ENCODE measurements around the gene MAGEH1. TPM values are rescaled to one million over a fixed set of nuclear protein-coding genes. Genes with fewer than 3 reads are reported as not detected.

The MAGEH1 gene
- total and polyA plus RNA-seq, 2 of the 4 experiments (the other 2 are of a cell fraction) = 22.4 to 29.2 TPM

GRCh38 chrX:55490121-55490520 is 38.2 kb downstream of the MAGEH1 start:
- WGBS, 2 experiments (ENCODE audit: extremely low coverage in 2 of 2, insufficient read length in 1 of 2) = no CpG with 5 or more reads among the region's 4 CpGs
- POLR2A ChIA-PET (ENCODE audit: unreplicated experiment) = no interaction called here

More at GRCh38 chrX:55490121-55490520, 38.2 kb downstream of the MAGEH1 start:
- H2AK9ac ChIP-seq (replicated peaks; ENCODE audit: low read depth, low read length, poor library complexity) = peak overlapping the region; percentile 66
- peak overlapping the region; percentile 13; the same call in 1 of the 2 replicates for H3K9ac ChIP-seq (ENCODE audit: low read depth, low read length)
- intact Hi-C loops (cut with micrococcal nuclease) (no loop called here), dilution Hi-C loops (cut with HindIII; ENCODE audit: low sequenced_read_pairs, unreplicated experiment) (no loop called here), in situ Hi-C loops (cut with MboI; ENCODE audit: low sequenced_read_pairs) (loop anchor here (25.0 kb wide), 1 partner anchor 222 kb away; the partner anchor contains the start of gene RRAGB)
- no peak overlapping the region for H2BK15ac ChIP-seq (ENCODE audit: low read depth, low read length)
- peak overlapping the region; percentile 86 for H3K4me3 ChIP-seq (ENCODE audit: insufficient read depth, low read depth, low read length)
- DNase-seq (no peak), ATAC-seq (ENCODE audit: low read depth) (no peak)
- no peaks in the 10 kb centered on the region for H3K36me3 ChIP-seq (ENCODE audit: control insufficient read depth, insufficient read depth, low read length)
- H3K4me2 ChIP-seq (ENCODE audit: low read depth, low read length) = peak overlapping the region; percentile 77; the same call in 1 of the 2 replicates
- H2AK5ac ChIP-seq (ENCODE audit: low read depth, low read length) = no peak overlapping the region
- peak overlapping the region; percentile 93 for H3K27ac ChIP-seq (ENCODE audit: insufficient read depth, low read length)
- no peak overlapping the region for H3K56ac ChIP-seq (ENCODE audit: extremely low read depth, insufficient read depth, low read length)
- no peak for TF ChIP-seq RCOR1 (IDR thresholded peaks at IDR 0.05; ENCODE audit: insufficient replicate concordance, low read length)
- no peak for TF ChIP-seq RFX5 (IDR thresholded peaks at IDR 0.05; ENCODE audit: low read depth, low read length)
- no peak for TF ChIP-seq RAD21 (IDR thresholded peaks at IDR 0.05; ENCODE audit: low read length)
- TF ChIP-seq CHD1 (IDR thresholded peaks at IDR 0.05; ENCODE audit: low read depth, low read length) = no peak
- TF ChIP-seq MXI1 (IDR thresholded peaks at IDR 0.05; ENCODE audit: borderline replicate concordance, low read depth, low read length) = no peak
- TF ChIP-seq NFE2L2 (IDR thresholded peaks at IDR 0.05; ENCODE audit: low read depth, low read length) = no peak
- no peak for TF ChIP-seq CTCF (conservative IDR thresholded peaks at IDR 0.05; ENCODE audit: low read depth, low read length)
- TF ChIP-seq BHLHE40 (IDR thresholded peaks at IDR 0.05; ENCODE audit: low read depth, low read length) = no peak
- no peak for TF ChIP-seq CEBPB (IDR thresholded peaks at IDR 0.05; ENCODE audit: low read depth, low read length)
- no peak for TF ChIP-seq SMC3 (IDR thresholded peaks at IDR 0.05; ENCODE audit: low read depth, low read length)
- TF ChIP-seq POLR2A (IDR thresholded peaks at IDR 0.05; ENCODE audit: low read depth, low read length) = no peak
- TF ChIP-seq USF2 (IDR thresholded peaks at IDR 0.05; ENCODE audit: low read depth, low read length) = no peak
- TF ChIP-seq FOS (IDR thresholded peaks at IDR 0.05; ENCODE audit: low read depth, low read length) = no peak
- TF ChIP-seq MAFK (IDR thresholded peaks at IDR 0.05; ENCODE audit: low read depth, low read length) = no peak
- no peak for TF ChIP-seq ELK1 (IDR thresholded peaks at IDR 0.05; ENCODE audit: borderline replicate concordance, low read depth, low read length)
- TF ChIP-seq MAZ (IDR thresholded peaks at IDR 0.05; ENCODE audit: borderline replicate concordance, low read depth, low read length) = no peak
- H2BK5ac ChIP-seq (ENCODE audit: low read depth, low read length, poor library complexity, severe bottlenecking) = no peak overlapping the region
- H2AFZ ChIP-seq (replicated peaks; ENCODE audit: low read length, poor library complexity) = peak overlapping the region; percentile 95
- H2BK120ac ChIP-seq (ENCODE audit: low read depth, low read length) = no peak overlapping the region
- CTCF ChIA-PET = no interaction called here
- H4K5ac ChIP-seq (ENCODE audit: low read depth, low read length) = peak overlapping the region; percentile 63
- no TSS peak for BruUV-seq (replicated peaks)
- H4K91ac ChIP-seq (ENCODE audit: insufficient read depth, low read depth, low read length) = no peak overlapping the region
- no peak overlapping the region for H3K14ac ChIP-seq (replicated peaks; ENCODE audit: low read depth, low read length)
- no peak overlapping the region for H3K4ac ChIP-seq (ENCODE audit: low read depth, low read length)
- no peak overlapping the region for H3K18ac ChIP-seq (ENCODE audit: low read depth, low read length)
- H3K9me1 ChIP-seq (ENCODE audit: insufficient read depth, low read length) = no peaks in the 10 kb centered on the region
- H3K27me3 ChIP-seq (ENCODE audit: control insufficient read depth, insufficient read depth, low read length) = no peaks in the 10 kb centered on the region; the same call in 1 of the 2 replicates
- H3K23ac ChIP-seq (ENCODE audit: low read depth, low read length) = no peak overlapping the region
- no peaks in the 10 kb centered on the region for H3K4me1 ChIP-seq (ENCODE audit: control insufficient read depth, insufficient read depth, low read length)
- no peaks in the 10 kb centered on the region for H4K20me1 ChIP-seq (ENCODE audit: insufficient read depth, low read length)
- peak overlapping the region in 1 of 2 experiments; percentile 87; a peak in 1 of 4 replicates for H4K8ac ChIP-seq (ENCODE audit: low read depth in 2 of 2, low read length in 2 of 2)
- no peaks in the 10 kb centered on the region for H3K9me3 ChIP-seq (ENCODE audit: control insufficient read depth, insufficient read depth, low read length)
- H2BK20ac ChIP-seq (ENCODE audit: low read depth, low read length) = no peak overlapping the region
- H3K79me1 ChIP-seq (ENCODE audit: low read depth in 1 of 2, low read length in 2 of 2) = no peaks in the 10 kb centered on the region
